ENCODE results near the gene TMEM229A. TPM values are rescaled to one million over a fixed set of nuclear protein-coding genes. Genes with fewer than 3 reads are reported as not detected.
A peak's percentile ranks its signal among the peaks of the same experiment; 100 is the strongest.

The TMEM229A gene
- polyA plus RNA-seq, 1 donor from 2014 or later: 0.31 TPM

- Histone ChIP-seq H3K9me2 (ENCODE audit: insufficient read depth, low read length) (no peaks in the 10 kb centered on the region), H3K4me2 (ENCODE audit: low read length) (no peak overlapping the region), H3K27ac (ENCODE audit: low read length) (no peak overlapping the region), H3K79me2 (replicated peaks; ENCODE audit: insufficient read depth, low read length) (no peaks in the 10 kb centered on the region), H4K20me1 (ENCODE audit: insufficient read depth) (no peaks in the 10 kb centered on the region), H3K4me3 (ENCODE audit: low read length) (no peak overlapping the region), H3K27me3 (ENCODE audit: insufficient read depth, low read depth, low read length) (no peaks in the 10 kb centered on the region), H2AFZ (ENCODE audit: low read depth, low read length) (no peak overlapping the region), H3K9me3 (ENCODE audit: low read length) (no peaks in the 10 kb centered on the region), H3K36me3 (ENCODE audit: insufficient read depth, low read length) (no peaks in the 10 kb centered on the region), H3K9ac (ENCODE audit: low read length) (no peak overlapping the region), H3F3A (ENCODE audit: insufficient read depth, low read length, poor library complexity, severe bottlenecking) (no peaks in the 10 kb centered on the region)
- TF ChIP-seq TAF1 (IDR thresholded peaks at IDR 0.05; ENCODE audit: low read depth): no peak
- no peak for TF ChIP-seq EZH2 (IDR thresholded peaks at IDR 0.05; ENCODE audit: borderline replicate concordance, insufficient read depth, low read length, poor library complexity, severe bottlenecking)
- TF ChIP-seq POLR2AphosphoS5 (IDR thresholded peaks at IDR 0.05): peak; percentile 43
- TF ChIP-seq REST (IDR thresholded peaks at IDR 0.05; ENCODE audit: borderline replicate concordance): peak; percentile 69
- TF ChIP-seq MXI1 (conservative IDR thresholded peaks at IDR 0.05; ENCODE audit: poor library complexity, severe bottlenecking): no peak
- TF ChIP-seq SMC3 (conservative IDR thresholded peaks at IDR 0.05; ENCODE audit: poor library complexity): no peak
- peak; percentile 77 for TF ChIP-seq EP300 (conservative IDR thresholded peaks at IDR 0.05; ENCODE audit: poor library complexity, severe bottlenecking)
Measured at GRCh38 chr7:124056234-124056633, 23.4 kb upstream of the TMEM229A start.

- Histone ChIP-seq H3K4me2 (ENCODE audit: low read length) (no peak overlapping the region), H3K36me3 (ENCODE audit: insufficient read depth, low read length) (no peaks in the 10 kb centered on the region), H3K9me3 (ENCODE audit: low read length) (no peaks in the 10 kb centered on the region), H3F3A (ENCODE audit: insufficient read depth, low read length, poor library complexity, severe bottlenecking) (no peaks in the 10 kb centered on the region), H3K27ac (ENCODE audit: low read length) (no peak overlapping the region), H3K27me3 (ENCODE audit: insufficient read depth, low read depth, low read length) (no peaks in the 10 kb centered on the region), H2AFZ (ENCODE audit: low read depth, low read length) (no peak overlapping the region), H4K20me1 (ENCODE audit: insufficient read depth) (no peaks in the 10 kb centered on the region), H3K9me2 (ENCODE audit: insufficient read depth, low read length) (no peaks in the 10 kb centered on the region), H3K9ac (ENCODE audit: low read length) (no peak overlapping the region), H3K79me2 (replicated peaks; ENCODE audit: insufficient read depth, low read length) (no peaks in the 10 kb centered on the region), H3K4me3 (ENCODE audit: low read length) (no peak overlapping the region)
- TF ChIP-seq SMC3 (conservative IDR thresholded peaks at IDR 0.05; ENCODE audit: poor library complexity) (no peak), CTCF (IDR thresholded peaks at IDR 0.05; ENCODE audit: poor library complexity, severe bottlenecking) (no peak), EZH2 (IDR thresholded peaks at IDR 0.05; ENCODE audit: borderline replicate concordance, insufficient read depth, low read length, poor library complexity, severe bottlenecking) (no peak), EP300 (conservative IDR thresholded peaks at IDR 0.05; ENCODE audit: poor library complexity, severe bottlenecking) (no peak), MXI1 (conservative IDR thresholded peaks at IDR 0.05; ENCODE audit: poor library complexity, severe bottlenecking) (no peak), REST (IDR thresholded peaks at IDR 0.05; ENCODE audit: borderline replicate concordance) (no peak), POLR2AphosphoS5 (IDR thresholded peaks at IDR 0.05) (no peak), RAD21 (conservative IDR thresholded peaks at IDR 0.05) (no peak), TAF1 (IDR thresholded peaks at IDR 0.05; ENCODE audit: low read depth) (no peak)
Measured at GRCh38 chr7:124051681-124052377, 19.0 kb upstream of the TMEM229A start.
